GM12801 (cell line): ENCODE measurements around the gene ACHE.

ENCODE experiments used
- CTCF ChIP-seq: IDR thresholded peaks from one replicate; pipeline ENCODE4 v1.5.1; 2011; ENCODE audit warnings: control low read depth; ENCODE audit not compliant: insufficient read length; ENCODE audit errors: extremely low read depth

Gene ACHE

GRCh38 chr7:100914208-100914878 lies 18.7 kb upstream of the ACHE start:
- TF ChIP-seq CTCF = no peak

- TF ChIP-seq CTCF = no peak
Measured at GRCh38 chr7:100911484-100911883, 15.8 kb upstream of the ACHE start.

GRCh38 chr7:100908512-100908911 lies 12.8 kb upstream of the ACHE start:
- no peak for TF ChIP-seq CTCF

GRCh38 chr7:100902638-100903037 lies 7.0 kb upstream of the ACHE start:
- no peak for TF ChIP-seq CTCF

- no peak for TF ChIP-seq CTCF
Measured at GRCh38 chr7:100901921-100902332, 6.2 kb upstream of the ACHE start.

- TF ChIP-seq CTCF = no peak
Measured at GRCh38 chr7:100900978-100901377, 5.3 kb upstream of the ACHE start.

GRCh38 chr7:100899432-100899831 lies 3.7 kb upstream of the ACHE start:
- TF ChIP-seq CTCF = no peak
